Breast epithelium (tissue), 3 donors: ENCODE data around the gene MND1.

Experiments
- CTCF ChIP-seq, 3 donors: fragments of 450-650 bp; IDR thresholded peaks; one replicate each; pipeline ENCODE4 v1.5.1; 2016 to 2017; ENCODE audit warnings: antibody characterized with exemption in 3 of 3, mild to moderate bottlenecking in 3 of 3, moderate library complexity in 3 of 3
- POLR2A ChIP-seq: fragments of 450-650 bp; IDR thresholded peaks from one replicate; pipeline ENCODE4 v1.6.1; 2016; ENCODE audit warnings: antibody characterized with exemption, mild to moderate bottlenecking, moderate library complexity
- POLR2AphosphoS5 ChIP-seq, 3 donors: sonication (generic); formaldehyde crosslinking; IDR thresholded peaks; one replicate each; pipeline ENCODE4 v1.6.1; 2017; ENCODE audit warnings: antibody characterized with exemption in 3 of 3

- TF ChIP-seq POLR2A (no peak), POLR2AphosphoS5 (IDR thresholded peaks at IDR 0.05) (no peak), CTCF (IDR thresholded peaks at IDR 0.05) (no peak)
These were observed 8.8 kb upstream of the MND1 start for GRCh38 chr4:153335665-153336064.
